NCI-H2029 treated with DMSO at 0.1 percent for 48 hours (cell line): ENCODE measurements around the gene PLA2G12B.
"Not testable (repeated sequence)": the region's sequence is repeated elsewhere in the genome, so short reads cannot be mapped to it uniquely, and the experiment has no call there.

Experiments
- DNase-seq: peaks from one replicate; lab custom pipeline; 2025; lab: John Stamatoyannopoulos, UW

Gene PLA2G12B

DNA sequence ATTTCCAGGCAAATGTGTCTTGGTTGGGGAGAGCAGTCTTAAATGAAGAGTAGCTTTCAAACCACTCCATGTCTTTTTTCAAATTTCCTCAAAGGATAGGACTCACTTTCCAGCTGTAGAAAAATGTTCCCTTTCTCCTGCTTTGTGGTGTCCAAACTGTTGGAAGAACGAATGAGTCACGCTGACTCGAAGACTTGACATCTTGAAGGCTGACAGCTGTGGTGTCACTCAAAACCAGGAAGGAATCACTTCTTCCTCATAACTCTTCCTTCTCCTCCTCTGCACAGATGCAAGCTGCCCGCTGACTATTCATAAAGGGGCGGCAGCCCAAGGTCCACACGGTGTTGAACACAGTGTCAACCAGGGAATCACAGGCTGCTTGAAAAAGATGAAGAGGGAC is 19.2 kb downstream of the PLA2G12B start:
- DNase-seq = no peak

DNA sequence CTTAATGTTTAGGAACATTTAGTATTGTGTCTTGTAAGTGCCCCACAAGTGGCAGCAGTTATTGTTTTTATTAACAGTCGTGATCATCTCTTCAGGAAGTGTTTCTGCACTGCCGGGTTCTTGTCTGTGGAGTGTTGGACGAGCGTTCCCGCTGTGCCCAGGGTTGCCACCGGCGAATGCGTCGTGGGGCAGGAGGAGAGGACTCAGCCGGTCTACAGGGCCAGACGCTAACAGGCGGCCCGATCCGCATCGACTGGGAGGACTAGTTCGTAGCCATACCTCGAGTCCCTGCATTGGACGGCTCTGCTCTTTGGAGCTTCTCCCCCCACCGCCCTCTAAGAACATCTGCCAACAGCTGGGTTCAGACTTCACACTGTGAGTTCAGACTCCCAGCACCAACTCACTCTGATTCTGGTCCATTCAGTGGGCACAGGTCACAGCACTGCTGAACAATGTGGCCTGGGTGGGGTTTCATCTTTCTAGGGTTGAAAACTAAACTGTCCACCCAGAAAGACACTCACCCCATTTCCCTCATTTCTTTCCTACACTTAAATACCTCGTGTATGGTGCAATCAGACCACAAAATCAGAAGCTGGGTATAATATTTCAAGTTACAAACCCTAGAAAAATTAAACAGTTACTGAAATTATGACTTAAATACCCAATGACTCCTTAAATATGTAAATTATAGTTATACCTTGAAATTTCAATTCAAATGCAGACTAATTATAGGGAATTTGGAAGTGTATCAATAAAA is 22.2 kb downstream of the PLA2G12B start:
- no peak for DNase-seq

DNA sequence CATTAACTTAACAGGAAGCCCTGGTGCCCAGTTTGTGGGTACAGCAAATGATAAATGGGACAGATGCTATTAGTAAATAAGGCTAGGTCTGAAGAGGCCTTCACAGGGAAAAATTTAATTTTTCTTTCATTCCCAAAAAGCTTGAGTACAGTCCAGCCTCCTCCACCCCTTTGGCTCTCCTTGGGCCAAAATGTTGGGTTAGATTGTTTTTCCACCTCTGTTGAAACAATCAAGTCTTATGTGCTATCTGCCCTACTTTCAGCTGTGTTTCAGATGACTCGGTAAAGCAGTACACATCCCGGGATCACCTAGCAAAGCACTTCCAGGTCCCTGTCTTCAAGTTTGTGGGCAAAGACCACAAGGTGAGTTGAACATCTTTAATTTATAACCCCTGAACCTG is 24.3 kb downstream of the PLA2G12B start:
- no peak for DNase-seq

DNA sequence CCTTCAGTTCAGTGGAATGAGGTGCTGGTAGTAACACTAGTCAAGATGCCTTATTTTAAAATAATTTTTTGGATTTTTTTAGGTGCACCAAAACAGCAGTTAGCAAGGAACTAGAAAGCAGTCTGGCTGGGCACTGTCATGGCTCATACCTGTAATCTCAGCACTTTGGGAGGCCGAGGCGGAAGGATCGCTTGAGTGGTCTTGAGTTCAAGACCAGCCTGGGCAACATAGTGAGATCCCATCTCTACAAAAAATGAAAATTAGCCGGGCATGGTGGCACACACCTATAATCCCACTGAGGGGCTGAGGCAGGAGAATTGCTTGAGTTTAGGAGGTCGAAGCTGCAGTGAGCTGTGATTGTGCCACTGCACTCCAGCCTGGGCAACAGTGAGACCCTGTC is 25.8 kb downstream of the PLA2G12B start:
- DNase-seq = no peak

DNA sequence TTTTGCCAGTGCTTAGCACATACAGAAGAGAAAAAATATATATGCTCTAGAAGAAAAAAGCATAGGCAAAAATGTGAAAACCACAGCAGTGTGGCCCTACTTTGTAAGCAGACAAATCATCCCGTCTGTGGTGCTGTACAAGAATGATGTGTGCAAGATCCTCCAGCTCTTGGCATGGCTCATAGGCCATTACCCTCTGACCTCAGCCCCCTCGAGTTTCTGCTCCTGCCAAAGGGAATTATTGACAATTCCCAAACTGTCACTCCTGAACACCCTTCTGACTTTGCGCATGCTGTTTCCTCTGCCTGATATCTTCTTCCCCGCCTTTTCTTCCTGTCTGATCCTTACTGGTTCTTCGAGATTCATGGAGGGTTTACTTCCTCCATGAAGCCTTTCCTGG is 27.1 kb downstream of the PLA2G12B start:
- no peak for DNase-seq

DNA sequence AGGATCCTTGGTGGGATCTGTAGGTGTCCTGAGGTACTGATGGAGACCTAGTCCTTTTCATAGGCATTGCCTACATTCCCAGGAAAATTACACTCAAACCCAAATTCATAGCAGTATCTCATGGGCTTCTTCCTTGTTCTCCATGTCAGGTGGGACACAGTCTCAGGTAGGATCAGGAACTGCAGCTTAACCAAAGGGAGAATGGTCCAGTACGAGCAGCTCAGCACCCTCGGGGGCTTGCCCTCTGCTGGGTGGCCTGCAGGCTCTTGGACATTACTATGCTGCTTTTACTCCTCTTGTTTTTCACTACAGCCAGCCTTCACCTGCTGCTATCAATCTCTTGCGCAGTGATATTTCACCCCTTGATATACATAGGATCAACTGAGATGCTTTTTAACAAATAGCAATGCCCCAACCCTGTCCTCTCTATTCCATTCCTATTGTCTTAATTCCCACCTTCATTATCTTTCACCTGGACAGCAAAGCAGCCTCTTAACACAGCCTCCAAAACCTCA is 28.6 kb downstream of the PLA2G12B start:
- no peak for DNase-seq

DNA sequence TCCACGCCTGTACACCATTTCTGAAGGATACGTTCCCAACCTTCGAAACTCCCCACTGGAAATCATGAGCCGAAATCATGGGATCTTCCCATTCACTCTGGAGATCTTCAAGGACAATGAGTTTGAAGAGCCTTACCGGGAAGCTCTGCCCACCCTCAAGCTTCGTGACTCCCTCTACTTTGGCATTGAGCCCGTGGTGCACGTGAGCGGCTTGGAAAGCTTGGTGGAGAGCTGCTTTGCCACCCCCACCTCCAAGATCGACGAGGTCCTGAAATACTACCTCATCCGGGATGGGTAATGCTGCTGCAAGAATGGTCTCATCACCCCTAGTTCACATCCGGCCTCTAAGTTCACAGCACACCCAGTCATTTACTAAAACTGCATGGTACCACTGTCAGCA is 30.3 kb downstream of the PLA2G12B start:
- no peak for DNase-seq

DNA sequence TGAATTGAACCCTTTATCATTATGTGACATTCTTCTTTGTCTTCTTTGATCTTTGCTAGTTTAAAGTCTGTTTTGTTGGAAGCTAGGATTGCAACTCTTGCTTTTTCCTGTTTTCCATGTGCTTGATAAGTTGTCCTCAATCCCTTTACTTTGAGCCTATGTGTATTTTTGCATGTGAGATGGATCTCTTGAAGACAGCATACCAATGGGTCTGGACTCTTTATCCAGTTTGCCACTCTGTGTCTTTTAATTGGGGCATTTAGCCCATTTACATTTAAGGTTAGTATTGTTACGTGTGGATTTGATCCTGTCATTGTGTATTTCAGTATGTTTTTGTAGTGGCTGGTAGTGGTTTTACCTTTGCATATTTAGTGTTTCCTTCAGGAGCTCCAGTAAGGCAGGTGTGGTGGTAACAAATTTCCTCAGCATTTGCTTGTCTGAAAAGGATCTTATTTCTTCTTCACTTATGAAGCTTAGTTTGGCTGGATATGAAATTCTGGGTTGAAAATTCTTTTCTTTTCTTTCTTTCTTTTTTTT is 33.4 kb downstream of the PLA2G12B start:
- not testable (repeated sequence) for DNase-seq

DNA sequence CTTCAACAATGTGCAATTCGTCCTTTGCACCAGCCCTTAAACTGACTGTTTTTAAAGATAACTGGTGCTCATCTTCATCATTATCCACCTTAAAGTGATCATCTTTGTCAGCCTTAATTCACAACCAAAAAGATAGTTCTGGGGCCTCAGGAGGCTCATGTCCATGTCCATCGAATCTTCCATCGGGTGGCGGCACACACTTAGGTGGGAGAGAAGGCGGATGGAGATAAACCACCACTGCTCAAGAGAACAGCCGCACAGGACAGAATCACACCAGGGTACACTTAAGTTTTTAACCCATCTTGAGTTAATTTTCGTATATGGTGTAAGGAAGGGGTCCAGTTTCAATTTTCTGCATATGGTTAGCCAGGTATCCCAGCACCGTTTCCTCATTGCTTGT is 36.3 kb downstream of the PLA2G12B start:
- no peak for DNase-seq

DNA sequence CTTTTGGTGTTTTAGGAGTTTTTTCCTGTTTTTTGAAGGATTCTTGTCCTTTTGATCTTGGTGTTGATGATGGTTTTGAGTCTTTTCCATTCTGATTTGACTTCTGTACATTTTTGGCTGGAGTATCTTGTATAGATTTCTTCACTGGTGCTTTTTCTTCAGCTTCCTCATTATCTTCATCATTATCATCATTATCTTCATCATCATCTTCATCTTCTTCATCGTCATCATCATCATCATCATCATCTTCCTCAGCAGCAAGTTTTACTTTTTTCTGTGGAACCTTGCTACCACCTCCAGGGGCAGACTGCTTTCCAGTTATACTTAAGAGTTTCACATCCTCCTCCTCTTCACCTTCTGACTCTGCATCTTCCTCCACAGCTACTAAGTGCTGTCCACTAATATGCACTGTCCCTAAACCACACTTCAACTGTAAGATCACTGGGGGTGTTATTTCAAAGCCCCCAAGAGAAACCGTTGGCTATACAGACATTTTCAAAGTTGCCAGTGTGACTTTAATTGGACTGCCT is 36.7 kb downstream of the PLA2G12B start:
- DNase-seq = not testable (repeated sequence)

DNA sequence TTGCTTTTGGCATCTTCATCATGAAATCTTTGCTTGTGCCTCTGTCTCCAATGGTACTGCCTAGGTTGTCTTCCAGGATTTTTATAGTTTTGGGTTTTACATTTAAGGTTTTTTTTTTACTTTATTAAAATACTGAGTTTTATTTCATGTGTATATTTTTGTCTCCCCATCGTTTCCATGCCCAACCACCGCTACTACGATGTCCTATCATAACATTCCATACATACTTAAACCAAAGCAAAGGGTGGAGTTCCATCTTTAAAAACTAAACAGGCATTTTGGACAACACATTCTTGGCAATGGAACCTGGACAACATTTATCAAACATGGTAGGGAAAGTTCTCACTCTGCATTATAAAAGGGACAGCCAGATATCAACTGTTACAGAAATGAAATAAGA is 37.4 kb downstream of the PLA2G12B start:
- not testable (repeated sequence) for DNase-seq

DNA sequence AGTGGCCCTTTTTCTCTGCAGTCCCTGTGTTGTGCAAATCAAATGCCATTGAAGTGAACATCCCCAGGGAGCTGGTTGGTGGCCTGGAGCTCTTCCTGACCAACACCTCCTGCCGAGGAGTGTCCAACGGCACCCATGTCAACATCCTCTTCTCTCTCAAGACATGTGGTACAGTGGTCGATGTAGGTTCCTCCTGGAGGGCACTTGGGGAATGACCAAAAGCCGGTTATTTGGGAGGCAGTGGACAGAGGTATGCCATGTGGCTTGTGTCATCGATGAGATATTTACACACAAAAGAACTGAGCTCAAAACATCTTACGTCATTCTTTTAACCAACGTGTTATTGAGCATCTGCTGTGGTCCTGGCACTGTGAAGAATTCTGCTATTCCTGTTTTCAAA is 41.3 kb downstream of the PLA2G12B start:
- DNase-seq = no peak

DNA sequence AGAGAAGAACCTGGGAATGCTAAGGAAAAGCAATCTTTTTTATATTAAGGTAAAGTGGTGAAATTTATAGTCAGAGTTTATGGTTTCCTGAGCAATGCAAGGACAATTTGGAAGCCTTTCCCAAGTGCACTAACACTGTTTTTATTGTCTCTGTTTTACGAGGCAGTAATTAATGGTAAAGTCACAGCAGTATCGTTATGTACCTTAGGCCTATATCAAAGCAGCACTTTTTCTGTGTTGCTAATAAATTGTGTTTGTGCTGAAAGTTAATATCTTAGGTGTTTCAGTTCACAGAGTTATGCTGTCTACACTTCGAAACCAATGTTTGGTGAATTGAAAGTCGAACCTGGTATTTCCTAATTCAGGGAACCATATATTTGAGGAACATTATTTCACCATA is 41.9 kb downstream of the PLA2G12B start:
- no peak for DNase-seq

DNA sequence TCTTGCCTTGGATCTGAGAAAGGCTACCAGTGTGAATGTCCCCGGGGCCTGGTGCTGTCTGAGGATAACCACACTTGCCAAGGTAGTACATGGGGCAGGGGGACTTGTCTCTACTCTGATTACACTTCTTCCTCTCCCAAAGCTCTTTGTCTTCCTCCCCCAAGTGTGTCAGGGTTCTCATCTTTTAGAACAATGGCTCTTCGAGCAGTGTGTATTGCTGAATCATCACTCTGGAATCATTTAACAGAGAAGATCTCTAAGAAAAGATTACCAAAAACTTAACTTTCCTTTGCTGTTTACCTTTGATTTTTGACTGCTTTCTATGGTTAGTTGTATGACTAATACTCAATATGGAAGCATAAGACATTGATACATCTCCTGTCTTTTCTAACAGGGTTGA is 42.8 kb downstream of the PLA2G12B start:
- DNase-seq = no peak

DNA sequence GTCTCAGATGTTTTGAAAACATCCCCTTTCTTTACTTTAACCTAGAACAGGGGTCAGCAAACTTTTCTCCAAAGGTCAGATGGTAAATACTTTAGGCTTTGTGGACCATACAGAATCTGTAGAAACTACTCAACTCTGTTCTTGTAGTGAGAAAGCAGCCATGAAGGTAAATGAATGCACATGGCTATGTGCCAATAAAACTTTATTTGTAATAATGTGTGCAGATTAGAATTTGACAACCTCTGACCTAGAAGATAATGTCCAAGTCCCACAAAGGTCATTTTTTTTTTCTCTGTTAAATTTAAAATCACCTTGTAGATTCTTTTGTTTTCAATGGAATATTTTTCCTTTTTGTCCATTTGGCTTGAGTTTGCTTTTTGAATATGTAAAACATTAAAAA is 43.9 kb downstream of the PLA2G12B start:
- DNase-seq = no peak

DNA sequence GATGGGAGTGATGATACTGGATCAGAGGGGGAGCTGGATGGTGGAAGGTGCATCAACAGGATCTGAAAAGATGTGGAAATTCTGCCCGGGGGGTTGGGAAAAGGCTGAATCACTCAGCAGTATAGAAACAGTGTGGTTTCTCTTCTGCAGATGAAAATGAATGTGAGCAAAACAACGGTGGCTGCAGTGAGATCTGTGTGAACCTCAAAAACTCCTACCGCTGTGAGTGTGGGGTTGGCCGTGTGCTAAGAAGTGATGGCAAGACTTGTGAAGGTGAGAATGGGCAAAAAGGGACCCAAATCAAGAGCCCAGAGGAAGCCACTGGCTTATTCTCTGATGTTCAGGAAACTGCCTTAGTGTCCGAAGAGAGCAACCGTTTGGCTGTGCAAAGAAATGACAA is 48.2 kb downstream of the PLA2G12B start:
- no peak for DNase-seq

DNA sequence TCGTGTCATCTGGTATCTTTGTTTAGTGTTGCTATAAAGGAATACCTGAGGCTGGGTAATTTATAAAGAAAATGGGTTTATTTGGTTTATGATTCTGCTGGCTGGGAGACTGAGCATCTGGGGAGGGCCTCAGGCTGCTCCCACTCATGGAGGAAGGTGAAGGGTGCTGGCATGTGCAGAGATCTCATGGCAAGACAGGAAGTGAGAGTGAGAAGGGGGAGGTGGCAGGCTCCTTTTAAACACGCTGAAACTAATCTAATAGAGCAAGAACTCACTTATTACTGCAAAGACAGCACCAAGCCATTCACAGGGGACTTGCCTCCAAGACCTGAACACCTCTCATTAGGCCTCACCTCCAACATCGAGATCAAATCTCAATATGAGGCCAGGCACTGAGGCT is 49.8 kb downstream of the PLA2G12B start:
- DNase-seq = no peak

DNA sequence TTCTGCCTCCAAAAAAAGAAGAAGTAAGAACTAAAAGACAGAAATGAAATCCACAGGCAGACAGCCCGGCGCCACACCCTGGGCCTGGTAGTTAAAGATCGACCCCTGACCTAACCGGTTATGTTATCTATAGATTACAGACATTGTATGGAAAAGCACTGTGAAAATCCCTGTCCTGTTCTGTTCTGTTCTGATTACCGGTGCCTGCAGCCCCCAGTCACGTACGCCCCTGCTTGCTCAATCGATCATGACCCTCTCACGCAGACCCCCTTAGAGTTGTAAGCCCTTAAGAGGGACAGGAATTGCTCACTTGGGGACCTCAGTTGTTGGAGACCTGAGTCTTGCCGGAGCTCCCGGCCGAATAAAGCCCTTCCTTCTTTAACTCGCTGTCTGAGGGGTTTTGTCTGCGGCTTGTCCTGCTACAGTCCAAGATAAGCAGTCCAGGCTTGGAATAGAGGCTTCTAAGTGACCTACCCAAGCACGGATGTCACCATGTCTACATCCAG is 50.6 kb downstream of the PLA2G12B start:
- not testable (repeated sequence) for DNase-seq

DNA sequence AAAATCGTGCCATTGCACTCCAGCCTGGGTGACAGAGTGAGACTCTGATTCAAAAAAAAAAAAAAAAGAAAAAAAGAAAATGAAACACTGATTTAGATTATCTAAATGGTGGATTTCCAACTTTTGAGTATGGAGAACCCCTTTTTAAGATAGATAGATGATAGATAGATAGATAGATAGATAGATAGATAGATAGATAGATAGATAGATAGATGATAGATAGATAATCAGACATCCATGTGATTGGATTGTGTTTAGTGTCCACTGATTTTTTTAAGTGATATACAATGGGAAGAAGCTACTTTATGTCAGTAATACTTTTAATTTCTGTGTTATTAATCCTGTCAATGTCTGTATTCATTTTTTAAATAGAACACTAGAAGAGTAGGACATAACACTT is 55.1 kb downstream of the PLA2G12B start:
- no peak for DNase-seq

DNA sequence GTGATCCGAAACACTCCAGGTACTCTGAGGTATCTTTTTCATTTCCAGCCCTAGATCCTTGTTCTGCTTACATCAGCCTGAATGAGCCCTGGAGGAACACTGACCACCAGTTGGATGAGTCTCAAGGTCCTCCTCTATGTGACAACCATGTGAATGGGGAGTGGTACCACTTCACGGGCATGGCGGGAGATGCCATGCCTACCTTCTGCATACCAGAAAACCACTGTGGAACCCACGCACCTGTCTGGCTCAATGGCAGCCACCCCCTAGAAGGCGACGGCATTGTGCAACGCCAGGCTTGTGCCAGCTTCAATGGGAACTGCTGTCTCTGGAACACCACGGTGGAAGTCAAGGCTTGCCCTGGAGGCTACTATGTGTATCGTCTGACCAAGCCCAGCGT is 56.0 kb downstream of the PLA2G12B start:
- DNase-seq = no peak

DNA sequence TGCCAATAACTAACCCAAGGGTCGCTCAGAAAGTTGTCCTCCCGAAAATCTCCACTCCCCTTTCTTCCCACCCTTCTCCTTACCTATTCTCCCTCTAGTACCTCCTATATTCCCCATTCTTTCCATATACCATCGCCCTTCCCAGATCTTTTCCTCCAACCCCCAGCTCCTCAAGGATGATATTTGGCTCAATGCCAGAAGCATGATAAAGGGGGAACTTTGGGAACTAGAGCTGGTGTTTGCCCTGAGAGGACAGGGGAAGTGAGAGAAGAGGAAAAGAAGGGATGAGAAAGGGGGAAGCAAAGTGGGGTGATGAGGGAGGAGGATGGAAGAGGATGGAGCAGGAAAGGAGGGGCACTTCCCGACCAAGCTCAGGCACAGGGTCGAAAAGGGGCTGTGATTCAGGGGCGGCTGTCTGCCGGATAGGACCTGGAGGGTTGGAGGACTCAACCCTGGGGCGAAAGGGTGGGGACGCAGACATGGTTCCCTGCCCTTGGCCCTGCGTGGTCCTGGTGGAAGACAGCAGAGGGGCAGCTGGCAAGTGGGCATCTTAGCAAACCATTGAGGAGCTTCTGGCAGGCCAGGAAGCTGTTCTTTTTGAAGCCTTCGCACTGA is 59.3 kb downstream of the PLA2G12B start:
- DNase-seq = no peak

DNA sequence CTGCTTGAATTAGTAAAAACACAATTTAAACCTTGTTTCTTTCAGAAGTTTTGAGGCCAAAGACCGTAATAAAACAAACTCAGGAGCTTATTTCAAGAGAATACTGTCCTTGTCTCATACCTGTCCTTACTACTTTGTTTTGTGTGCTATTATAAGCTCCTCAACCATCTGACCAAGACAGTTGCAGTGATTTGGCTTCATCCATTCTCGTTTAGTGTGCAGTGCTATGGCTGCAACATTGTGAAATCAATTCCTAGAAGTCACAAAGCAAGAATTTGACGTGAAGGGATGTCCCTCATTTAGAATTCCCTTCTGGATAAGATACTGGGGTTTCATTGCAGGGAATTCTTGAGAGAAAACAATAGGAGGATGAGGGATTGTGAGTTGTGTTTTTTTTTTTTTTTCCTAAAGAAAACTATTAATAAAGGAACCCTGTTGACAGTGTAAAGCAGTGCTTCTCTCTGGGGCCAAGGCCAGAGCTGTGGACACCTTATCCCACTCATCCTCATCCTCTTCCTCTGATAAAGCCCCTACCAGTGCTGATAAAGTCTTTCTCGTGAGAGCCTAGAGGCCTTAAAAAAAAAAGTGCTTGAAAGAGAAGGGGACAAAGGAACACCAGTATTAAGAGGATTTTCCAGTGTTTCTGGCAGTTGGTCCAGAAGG is 61.3 kb downstream of the PLA2G12B start, which contains the start of gene OIT3:
TSS of gene OIT3 (plus strand) at position 604 of the 663 bp plus-strand sequence. CDS start 60 bp downstream, outside the sequence.
- DNase-seq = no peak
